ENCODE measurements around the gene TMEM9. TPM values are rescaled to one million over a fixed set of nuclear protein-coding genes. Genes with fewer than 3 reads are reported as not detected.

Gene TMEM9
- total RNA-seq, 4 donors from 2014 or later = 11.9 to 38.8 (median 13.0) TPM

GRCh38 chr1:201093962-201094361 is 60.3 kb downstream of the TMEM9 start:
- H3K27ac ChIP-seq = peak overlapping the region; percentile 89 to 98 (median 96)
- ATAC-seq = no peak
- no peak overlapping the region for H3K4me3 ChIP-seq
- TF ChIP-seq POLR2A (IDR thresholded peaks at IDR 0.05) (no peak), CTCF (IDR thresholded peaks at IDR 0.05 in 4 of 5, conservative IDR thresholded peaks at IDR 0.05 in 1 of 5) (no peak)
- no peak for DNase-seq
- in situ Hi-C loops (cut with MboI; ENCODE audit: low sequenced_read_pairs in 4 of 4) (no loop called here), intact Hi-C loops (cut with DNase I; ENCODE audit: low total_unique reads) (no loop called here)
- H3K27me3 ChIP-seq = no peaks in the 10 kb centered on the region
- H3K9me3 ChIP-seq = no peaks in the 10 kb centered on the region
- H3K36me3 ChIP-seq = no peaks in the 10 kb centered on the region
- peaks cover 71 to 86% of the 10 kb centered on the region in 2 donors for H3K4me1 ChIP-seq

- intact Hi-C loops (cut with DNase I; ENCODE audit: low total_unique reads) = no loop called here
- H3K4me1 ChIP-seq = peaks cover 67 to 82% of the 10 kb centered on the region in 2 donors
Observed at GRCh38 chr1:201093561-201093960, 60.7 kb downstream of the TMEM9 start.

GRCh38 chr1:201092738-201093137 is 61.5 kb downstream of the TMEM9 start:
- ATAC-seq (no peak), DNase-seq (no peak)
- Histone ChIP-seq H3K9me3 (no peaks in the 10 kb centered on the region), H3K4me1 (peaks cover 59 to 73% of the 10 kb centered on the region in 2 donors), H3K27ac (peak overlapping the region; percentile 89 to 98 (median 96)), H3K4me3 (no peak overlapping the region), H3K36me3 (no peaks in the 10 kb centered on the region), H3K27me3 (no peaks in the 10 kb centered on the region)
- TF ChIP-seq CTCF (IDR thresholded peaks at IDR 0.05 in 4 of 5, conservative IDR thresholded peaks at IDR 0.05 in 1 of 5) (no peak), POLR2A (IDR thresholded peaks at IDR 0.05) (no peak)
- in situ Hi-C loops (cut with MboI; ENCODE audit: low sequenced_read_pairs in 4 of 4) = no loop called here
- intact Hi-C loops (cut with DNase I; ENCODE audit: low total_unique reads) = no loop called here

More at GRCh38 chr1:201093561-201093960, 60.7 kb downstream of the TMEM9 start:
- H3K27ac ChIP-seq = peak overlapping the region; percentile 89 to 98 (median 96)
- in situ Hi-C loops (cut with MboI; ENCODE audit: low sequenced_read_pairs in 4 of 4) = no loop called here
- H3K27me3 ChIP-seq = no peaks in the 10 kb centered on the region
- no peaks in the 10 kb centered on the region for H3K36me3 ChIP-seq
- H3K4me3 ChIP-seq = no peak overlapping the region
- H3K9me3 ChIP-seq = no peaks in the 10 kb centered on the region
- no peak for TF ChIP-seq CTCF (IDR thresholded peaks at IDR 0.05 in 4 of 5, conservative IDR thresholded peaks at IDR 0.05 in 1 of 5)
- no peak for TF ChIP-seq POLR2A (IDR thresholded peaks at IDR 0.05)
- ATAC-seq = no peak
- no peak for DNase-seq

GRCh38 chr1:201091256-201091655 is 63.0 kb downstream of the TMEM9 start:
- H3K36me3 ChIP-seq = no peaks in the 10 kb centered on the region
- no peak overlapping the region for H3K4me3 ChIP-seq
- intact Hi-C loops (cut with DNase I; ENCODE audit: low total_unique reads) (no loop called here), in situ Hi-C loops (cut with MboI; ENCODE audit: low sequenced_read_pairs in 4 of 4) (no loop called here)
- DNase-seq = no peak
- no peak for TF ChIP-seq POLR2A (IDR thresholded peaks at IDR 0.05)
- TF ChIP-seq CTCF (IDR thresholded peaks at IDR 0.05 in 4 of 5, conservative IDR thresholded peaks at IDR 0.05 in 1 of 5) = no peak
- peak overlapping the region; percentile 89 to 98 (median 96) for H3K27ac ChIP-seq
- no peaks in the 10 kb centered on the region for H3K9me3 ChIP-seq
- no peaks in the 10 kb centered on the region for H3K27me3 ChIP-seq
- H3K4me1 ChIP-seq = peaks cover 44 to 59% of the 10 kb centered on the region in 2 donors
- ATAC-seq = no peak

GRCh38 chr1:201090541-201090940 is 63.7 kb downstream of the TMEM9 start:
- no peak for DNase-seq
- in situ Hi-C loops (cut with MboI; ENCODE audit: low sequenced_read_pairs in 4 of 4) (no loop called here), intact Hi-C loops (cut with DNase I; ENCODE audit: low total_unique reads) (no loop called here)
- peak in 1 of 2 donors; percentile 37 for ATAC-seq
- H3K9me3 ChIP-seq = no peaks in the 10 kb centered on the region
- H3K4me1 ChIP-seq = peaks cover 39 to 53% of the 10 kb centered on the region in 2 donors
- TF ChIP-seq CTCF (IDR thresholded peaks at IDR 0.05 in 4 of 5, conservative IDR thresholded peaks at IDR 0.05 in 1 of 5) (no peak), POLR2A (IDR thresholded peaks at IDR 0.05) (no peak)
- peak overlapping the region; percentile 89 to 98 (median 96) for H3K27ac ChIP-seq
- H3K27me3 ChIP-seq = no peaks in the 10 kb centered on the region
- H3K4me3 ChIP-seq = no peak overlapping the region
- no peaks in the 10 kb centered on the region for H3K36me3 ChIP-seq
